NCI-H526 treated with DMSO at 0.1 percent for 48 hours (cell line): ENCODE results near the gene APLF.

Experiments
- DNase-seq: peaks from one replicate; lab custom pipeline; 2025; lab: John Stamatoyannopoulos, UW

The APLF gene

GRCh38 chr2:68467077-68467960 is at the start of gene APLF, which contains the start of gene FBXO48:
Gene APLF (plus strand): TSS chr2:68467585. CDS start chr2:68467732, 147 bp downstream.
Gene FBXO48 (minus strand): TSS chr2:68467294. CDS start chr2:68465145, 2,149 bp downstream.
- DNase-seq: peak; percentile 96

GRCh38 chr2:68417926-68418325 is 49.5 kb upstream of the APLF start:
- no peak for DNase-seq

GRCh38 chr2:68418419-68418818 is 49.0 kb upstream of the APLF start:
- DNase-seq: no peak

GRCh38 chr2:68418855-68419254 is 48.5 kb upstream of the APLF start:
- DNase-seq: no peak

GRCh38 chr2:68420254-68420910 is 47.0 kb upstream of the APLF start:
- DNase-seq: no peak

- no peak for DNase-seq
Observed at GRCh38 chr2:68423966-68424650, 43.3 kb upstream of the APLF start.

- DNase-seq: no peak
Observed at GRCh38 chr2:68425503-68425902, 41.9 kb upstream of the APLF start.

- no peak for DNase-seq
Observed at GRCh38 chr2:68426446-68426845, 40.9 kb upstream of the APLF start.

GRCh38 chr2:68426848-68427579 is 40.4 kb upstream of the APLF start:
- DNase-seq: no peak

- DNase-seq: no peak
Observed at GRCh38 chr2:68428126-68428525, 39.3 kb upstream of the APLF start.

- DNase-seq: no peak
Observed at GRCh38 chr2:68428746-68429145, 38.6 kb upstream of the APLF start.

- no peak for DNase-seq
Observed at GRCh38 chr2:68429311-68429826, 38.0 kb upstream of the APLF start.

GRCh38 chr2:68431316-68431972 is 35.9 kb upstream of the APLF start:
- no peak for DNase-seq

GRCh38 chr2:68432696-68433658 is 34.4 kb upstream of the APLF start:
- no peak for DNase-seq

GRCh38 chr2:68434981-68435380 is 32.4 kb upstream of the APLF start:
- DNase-seq: no peak

- no peak for DNase-seq
Observed at GRCh38 chr2:68435615-68436014, 31.8 kb upstream of the APLF start.

- no peak for DNase-seq
Observed at GRCh38 chr2:68436270-68436669, 31.1 kb upstream of the APLF start.

- no peak for DNase-seq
Observed at GRCh38 chr2:68438455-68439303, 28.7 kb upstream of the APLF start.
